H1 (cell line): ENCODE results near the gene PHLPP1. TPM values are rescaled to one million over a fixed set of nuclear protein-coding genes. Genes with fewer than 3 reads are reported as not detected.

Source experiments
- CTCF ChIA-PET: fragments of 300-600 bp; sonication (Branson Sonifier 250); formaldehyde crosslinking; loops from one replicate; lab custom pipeline; 2021; ENCODE audit not compliant: partially characterized antibody; lab: Charles Lee
- POLR2A ChIA-PET: fragments of 300-600 bp; sonication (Branson Sonifier 250); formaldehyde crosslinking; loops from one replicate; lab custom pipeline; 2021; ENCODE audit warnings: inconsistent platforms; ENCODE audit not compliant: partially characterized antibody; lab: Charles Lee
- DNase-seq, 2 experiments: peaks; one replicate each; pipeline versions ENCODE4 v3.0.0 to v3.0.0-alpha.2; 2010 to 2022; ENCODE audit warnings: low spot score in 2 of 2, low read depth in 1 of 2, mixed read lengths in 1 of 2
- FAIRE-seq: peaks from 2 replicates; lab custom pipeline; 2011; peaks lifted over from hg19 to GRCh38; lab: Jason Lieb, UNC
- H2AFZ ChIP-seq: 2 replicates; pipeline ENCODE4 v1.8.1; 2012; ENCODE audit warnings: low read length, inconsistent platforms
- H2AK5ac ChIP-seq: 2 replicates; pipeline ENCODE4 v1.6.1; 2013; ENCODE audit warnings: low read depth, low read length
- H2BK120ac ChIP-seq: replicated peaks from 2 replicates; pipeline ENCODE3; 2013; ENCODE audit warnings: low read depth, low read length, inconsistent platforms
- H2BK12ac ChIP-seq: 2 replicates; pipeline ENCODE4 v1.6.1; 2013; ENCODE audit warnings: low read depth, low read length
- H2BK15ac ChIP-seq: 2 replicates; pipeline ENCODE4 v1.6.1; 2013; ENCODE audit warnings: low read length
- H2BK20ac ChIP-seq: 2 replicates; pipeline ENCODE4 v1.6.1; 2013; ENCODE audit warnings: low read length
- H2BK5ac ChIP-seq: 2 replicates; pipeline ENCODE4 v1.6.1; 2013; ENCODE audit warnings: low read depth, low read length
- H3K14ac ChIP-seq: 2 replicates; pipeline ENCODE4 v1.6.1; 2013; ENCODE audit warnings: inconsistent platforms; ENCODE audit not compliant: insufficient read length
- H3K18ac ChIP-seq: 2 replicates; pipeline ENCODE4 v1.6.1; 2013; ENCODE audit warnings: low read length; ENCODE audit errors: extremely low read depth
- H3K23ac ChIP-seq: 2 replicates; pipeline ENCODE4 v1.6.1; 2013; ENCODE audit warnings: inconsistent platforms; ENCODE audit not compliant: insufficient read length
- H3K23me2 ChIP-seq: 2 replicates; pipeline ENCODE4 v1.6.1; 2013; ENCODE audit warnings: low read depth, low read length
- H3K27ac ChIP-seq: 2 replicates; pipeline ENCODE4 v1.6.1; 2011; ENCODE audit warnings: low read depth, low read length, inconsistent platforms
- H3K27me3 ChIP-seq, 4 experiments: replicated peaks in 1 of 4; 1 replicate in 1 of 4; 2 replicates in 3 of 4; pipeline versions ENCODE4 v1.6.1 to v1.8.1; 2011 to 2013; ENCODE audit warnings: low read length in 3 of 4, mild to moderate bottlenecking in 3 of 4, inconsistent platforms in 2 of 4, mixed read lengths in 2 of 4, moderate library complexity in 1 of 4; ENCODE audit not compliant: control insufficient read depth in 3 of 4, insufficient read depth in 3 of 4; ENCODE audit errors: extremely low read depth in 1 of 4
- H3K36me3 ChIP-seq, 4 experiments: 2 replicates each; pipeline versions ENCODE4 v1.6.1 to v1.8.1; 2011 to 2013; ENCODE audit warnings: mild to moderate bottlenecking in 4 of 4, low read length in 3 of 4, moderate library complexity in 2 of 4, control low read depth in 1 of 4, inconsistent platforms in 1 of 4; ENCODE audit not compliant: insufficient read depth in 4 of 4, control insufficient read depth in 2 of 4
- H3K4ac ChIP-seq: replicated peaks from 2 replicates; pipeline ENCODE3; 2013; ENCODE audit warnings: low read length, low read depth, mixed read lengths, inconsistent platforms; ENCODE audit not compliant: insufficient read length
- H3K4me1 ChIP-seq, 4 experiments: replicated peaks in 1 of 4; 1 replicate in 1 of 4; 2 replicates in 3 of 4; pipeline versions ENCODE4 v1.6.1 to v1.8.1; 2011 to 2013; ENCODE audit warnings: low read length in 3 of 4, inconsistent platforms in 2 of 4, mixed read lengths in 1 of 4; ENCODE audit not compliant: insufficient read depth in 4 of 4, control insufficient read depth in 3 of 4
- H3K4me2 ChIP-seq, 2 experiments: 2 replicates each; pipeline versions ENCODE4 v1.6.1 to v1.8.1; 2011 to 2013; ENCODE audit warnings: low read depth in 2 of 2, low read length in 2 of 2, control low read depth in 1 of 2, inconsistent platforms in 1 of 2, mild to moderate bottlenecking in 1 of 2; ENCODE audit not compliant: insufficient read depth in 1 of 2
- H3K4me3 ChIP-seq, 4 experiments: fragments of 200-600, 300-600 bp in 1 of 4; sonication (generic), shearing (Covaris generic), sonication (Bioruptor Twin) in 1 of 4; 2 replicates each; pipeline versions ENCODE4 v1.5.1 to v1.8.1; 2011 to 2016; ENCODE audit warnings: low read length in 4 of 4, low read depth in 3 of 4, control low read depth in 2 of 4, inconsistent platforms in 2 of 4, mild to moderate bottlenecking in 2 of 4, mixed read lengths in 1 of 4, moderate library complexity in 1 of 4; ENCODE audit not compliant: insufficient read depth in 2 of 4; ENCODE audit errors: extremely low read depth in 1 of 4
- H3K56ac ChIP-seq: replicated peaks from 2 replicates; pipeline ENCODE3; 2013; ENCODE audit warnings: low read depth, mild to moderate bottlenecking, mixed read lengths, low read length, inconsistent platforms; ENCODE audit not compliant: insufficient read length
- H3K79me1 ChIP-seq: 2 replicates; pipeline ENCODE4 v1.6.1; 2013; ENCODE audit warnings: low read depth, low read length, control low read depth
- H3K79me2 ChIP-seq, 2 experiments: 2 replicates each; pipeline versions ENCODE4 v1.6.1 to v1.8.1; 2012 to 2013; ENCODE audit warnings: low read length in 2 of 2, mild to moderate bottlenecking in 2 of 2, inconsistent platforms in 1 of 2; ENCODE audit not compliant: insufficient read depth in 2 of 2, control insufficient read depth in 1 of 2
- H3K9ac ChIP-seq, 4 experiments: replicated peaks in 1 of 4; 1 replicate in 1 of 4; 2 replicates in 3 of 4; pipeline versions ENCODE4 v1.6.1 to v1.8.1; 2011 to 2013; ENCODE audit warnings: low read depth in 3 of 4, low read length in 3 of 4, control low read depth in 2 of 4, mild to moderate bottlenecking in 2 of 4, moderate library complexity in 2 of 4, inconsistent platforms in 1 of 4; ENCODE audit errors: extremely low read depth in 1 of 4
- H3K9me3 ChIP-seq, 2 experiments: 2 replicates each; pipeline versions ENCODE4 v1.6.1 to v1.8.1; 2012 to 2013; ENCODE audit warnings: mild to moderate bottlenecking in 2 of 2, moderate library complexity in 2 of 2, control low read depth in 1 of 2, inconsistent platforms in 1 of 2, low read depth in 1 of 2, low read length in 1 of 2, mixed read lengths in 1 of 2; ENCODE audit not compliant: insufficient read depth in 2 of 2
- H4K20me1 ChIP-seq, 2 experiments: replicated peaks in 1 of 2; 2 replicates each; pipeline versions ENCODE3 to v1.8.1; 2011 to 2013; ENCODE audit warnings: inconsistent platforms in 2 of 2, low read length in 2 of 2, mild to moderate bottlenecking in 1 of 2; ENCODE audit not compliant: insufficient read depth in 2 of 2, control insufficient read depth in 1 of 2
- H4K5ac ChIP-seq: 2 replicates; pipeline ENCODE4 v1.6.1; 2013; ENCODE audit warnings: low read length, low read depth, mixed read lengths, inconsistent platforms; ENCODE audit not compliant: insufficient read length
- H4K8ac ChIP-seq: 2 replicates; pipeline ENCODE4 v1.8.0; 2013; ENCODE audit warnings: mild to moderate bottlenecking, moderate library complexity, low read length, inconsistent platforms; ENCODE audit not compliant: insufficient read depth; ENCODE audit errors: extremely low read depth
- H4K91ac ChIP-seq: replicated peaks from 2 replicates; pipeline ENCODE3; 2013; ENCODE audit warnings: low read length, mixed read lengths, inconsistent platforms; ENCODE audit not compliant: insufficient read length
- FOSL1 ChIP-seq: IDR thresholded peaks from 2 replicates; pipeline ENCODE4 v1.6.1; 2011; ENCODE audit warnings: mild to moderate bottlenecking, low read depth, low read length, moderate library complexity; ENCODE audit not compliant: insufficient read depth
- KDM5A ChIP-seq: fragments of 200-600 bp; IDR thresholded peaks from 2 replicates; pipeline ENCODE4 v1.7.1; 2012; ENCODE audit warnings: mild to moderate bottlenecking, low read length, inconsistent platforms, mixed read lengths
- SRF ChIP-seq: IDR thresholded peaks from 2 replicates; pipeline ENCODE4 v1.6.1; 2011; ENCODE audit warnings: mild to moderate bottlenecking, low read depth, low read length, moderate library complexity
- SUZ12 ChIP-seq: fragments of 200-600 bp; sonication (generic); IDR thresholded peaks from 2 replicates; pipeline ENCODE4 v1.6.1; 2012; ENCODE audit warnings: mild to moderate bottlenecking, inconsistent platforms, low read length, moderate library complexity, mixed read lengths
- TBP ChIP-seq: IDR thresholded peaks from 2 replicates; pipeline ENCODE4 v1.6.1; 2011; ENCODE audit warnings: low read depth, low read length, improper control_type of control experiment
- WGBS, 2 experiments: shearing (Covaris generic) in 1 of 2; methylation state at CpG; one replicate each; pipeline versions ENCODE4 v1.1.6 to v1.1.7; 2013 to 2015; ENCODE audit warnings: low lambda C conversion rate in 2 of 2, mixed read lengths in 2 of 2, inconsistent platforms in 1 of 2, low coverage in 1 of 2, missing lambda C conversion rate in 1 of 2; ENCODE audit not compliant: insufficient replicate concordance in 2 of 2, insufficient coverage in 1 of 2, insufficient read length in 1 of 2; ENCODE audit errors: extremely low coverage in 1 of 2, missing lambda C conversion rate in 1 of 2; 5-methylcytosine and 5-hydroxymethylcytosine counted together
- polyA plus RNA-seq, 7 experiments: library from polyadenylated mRNA; depleted of rRNA in 3 of 7; stranded (reverse) in 5 of 7; unstranded in 2 of 7; fragments of >200 nt in 5 of 7; fragments of 200-250 nt in 2 of 7; gene quantifications; 1 replicate in 5 of 7; 2 replicates in 1 of 7; 4 replicates in 1 of 7; pipeline versions ENCODE4 v1.2.1 to v1.2.3, GENCODE V29; 2011 to 2013; ENCODE audit warnings: missing spikeins in 2 of 7, mixed read lengths in 2 of 7
- total RNA-seq: library from RNA; stranded (reverse); fragmentation: NEBNext Ultra II Directional; extraction: Animal tissue kit (Norgen Biotek cat#: 25700); gene quantifications from 2 replicates; pipeline ENCODE4 v1.2.1, GENCODE V29; 2021

PHLPP1 gene
- total and polyA plus RNA-seq, 2 of the 8 experiments (the other 6 are each of a cell fraction or from before 2014, with no cell fraction given) = 28.0 to 66.3 TPM

DNA sequence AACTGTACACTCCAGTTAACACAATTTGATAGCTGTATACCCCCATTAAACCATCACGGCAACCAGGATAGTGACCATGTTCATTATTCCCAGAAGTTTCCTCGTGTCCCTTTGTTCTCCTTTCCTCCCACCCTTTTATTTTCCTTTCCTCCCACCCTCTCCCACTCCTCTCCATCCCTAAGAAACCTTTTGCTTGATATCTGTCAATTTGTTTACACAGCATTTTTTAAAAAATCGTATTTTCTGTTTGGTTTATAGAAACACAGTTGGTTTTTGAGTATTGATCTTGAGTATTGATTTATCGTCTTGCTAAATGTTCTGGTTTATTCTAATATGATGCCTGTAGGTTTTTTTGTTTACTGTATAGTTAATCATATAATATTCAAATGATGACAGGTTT lies 119.4 kb downstream of the PHLPP1 start:
- Histone ChIP-seq H2AFZ (no peak overlapping the region), H2BK20ac (no peak overlapping the region), H2BK12ac (peak overlapping the region; percentile 69; the same call in 1 of the 2 replicates), H3K4me2 (no peak overlapping the region), H4K5ac (no peak overlapping the region), H3K9me3 (no peaks in the 10 kb centered on the region), H3K23me2 (no peaks in the 10 kb centered on the region; the same call in 1 of the 2 replicates), H2BK5ac (peak overlapping the region; percentile 84; the same call in 1 of the 2 replicates), H3K27me3 (no peaks in the 10 kb centered on the region), H2BK15ac (0 out of 2 replicates have a peak overlapping the region, but pooled peaks have one; percentile 20), H3K4me3 (no peak overlapping the region), H2AK5ac (no peak overlapping the region; the same call in 1 of the 2 replicates), H3K27ac (no peak overlapping the region), H3K4me1 (peaks cover 6 to 31% (median 16%) of the 10 kb centered on the region in 4 experiments), H3K9ac (no peak overlapping the region), H3K56ac (no peak overlapping the region), H4K8ac (no peak overlapping the region), H4K91ac (peak overlapping the region; percentile 73), H4K20me1 (no peaks in the 10 kb centered on the region), H2BK120ac (peak overlapping the region; percentile 67), H3K79me1 (no peaks in the 10 kb centered on the region), H3K14ac (no peak overlapping the region), H3K4ac (peak overlapping the region; percentile 95), H3K79me2 (peaks cover 0 to 74% of the 10 kb centered on the region in 2 experiments; a peak in 3 of 4 replicates), H3K18ac (no peak overlapping the region; the same call in 1 of the 2 replicates), H3K23ac (no peak overlapping the region), H3K36me3 (peaks cover 0 to 8% (median 4%) of the 10 kb centered on the region in 4 experiments; a peak in 3 of 8 replicates)
- ChIA-PET CTCF (interaction anchor here (0.9 kb wide), 2 partner anchors 27 kb away, joined by 3 to 5 read pairs; no protein-coding TSS in a partner anchor), POLR2A (no interaction called here)
- WGBS, 2 experiments = 80% methylated on average over 4 of the region's 4 CpGs; no CpG with 5 or more reads in 1 of the 2 experiments
- FAIRE-seq (no peak), DNase-seq (no peak)
- TF ChIP-seq SUZ12 (no peak), TBP (no peak), FOSL1 (no peak), KDM5A (no peak), SRF (no peak)
